HG03066 (cell line): ENCODE measurements around the gene TFB1M.
A peak's percentile ranks its signal among the peaks of the same experiment; 100 is the strongest.
"Not testable (repeated sequence)": the region's sequence is repeated elsewhere in the genome, so short reads cannot be mapped to it uniquely, and the experiment has no call there.

ENCODE experiments used
- ATAC-seq: cut with Tn5 transposase; IDR thresholded peaks from one replicate; pipeline ENCODE4 v1.9.1; 2021; ENCODE audit warnings: low read depth; ENCODE audit not compliant: unreplicated experiment

TFB1M gene

GRCh38 chr6:155330133-155330734 lies 15.9 kb upstream of the TFB1M start:
- no peak for ATAC-seq

- ATAC-seq, result no peak
Observed at GRCh38 chr6:155329460-155330132, 15.3 kb upstream of the TFB1M start.

- no peak for ATAC-seq
Observed at GRCh38 chr6:155328539-155329459, 14.5 kb upstream of the TFB1M start.

GRCh38 chr6:155328074-155328538 lies 13.8 kb upstream of the TFB1M start:
- no peak for ATAC-seq

GRCh38 chr6:155327326-155328073 lies 13.2 kb upstream of the TFB1M start:
- ATAC-seq, result peak; percentile 78

GRCh38 chr6:155325700-155326516 lies 11.6 kb upstream of the TFB1M start:
- ATAC-seq, result no peak

- no peak for ATAC-seq
Observed at GRCh38 chr6:155324993-155325392, 10.7 kb upstream of the TFB1M start.

- ATAC-seq, result no peak
Observed at GRCh38 chr6:155324172-155324571, 9.9 kb upstream of the TFB1M start.

- no peak for ATAC-seq
Observed at GRCh38 chr6:155319902-155320301, 5.6 kb upstream of the TFB1M start.

- no peak for ATAC-seq
Observed at GRCh38 chr6:155317186-155317585, 2.9 kb upstream of the TFB1M start.

GRCh38 chr6:155316419-155316818 lies 2.1 kb upstream of the TFB1M start:
- ATAC-seq, result no peak

GRCh38 chr6:155315516-155315871 lies 1.2 kb upstream of the TFB1M start:
- no peak for ATAC-seq

GRCh38 chr6:155314773-155315515 lies 660 bp upstream of the TFB1M start:
- ATAC-seq, result peak; percentile 38

GRCh38 chr6:155313602-155314091 lies 637 bp downstream of the TFB1M start:
- peak; percentile 8 for ATAC-seq

- not testable (repeated sequence) for ATAC-seq
Observed at GRCh38 chr6:155312950-155313349, 1.3 kb downstream of the TFB1M start.

- ATAC-seq, result no peak
Observed at GRCh38 chr6:155311583-155311982, 2.7 kb downstream of the TFB1M start.

- no peak for ATAC-seq
Observed at GRCh38 chr6:155311086-155311485, 3.2 kb downstream of the TFB1M start.

GRCh38 chr6:155310596-155310995 lies 3.7 kb downstream of the TFB1M start:
- ATAC-seq, result no peak

- no peak for ATAC-seq
Observed at GRCh38 chr6:155309150-155309549, 5.1 kb downstream of the TFB1M start.
